Spinal cord (tissue), 10 donors: ENCODE data around the gene PPRC1. TPM values are rescaled to one million over a fixed set of nuclear protein-coding genes. Genes with fewer than 3 reads are reported as not detected.

ENCODE experiments used
- DNase-seq, 6 donors: peaks; one replicate each; pipeline versions ENCODE4 v3.0.0 to v3.0.0-alpha.2; 2013 to 2015; ENCODE audit warnings: low spot score in 6 of 6, low read depth in 4 of 6
- H3K27ac ChIP-seq: one replicate; pipeline ENCODE4 v1.5.1; 2013; ENCODE audit warnings: low read depth, low read length, control low read depth
- H3K27me3 ChIP-seq: one replicate; pipeline ENCODE4 v1.6.1; 2013; ENCODE audit warnings: low read length; ENCODE audit not compliant: control insufficient read depth, insufficient read depth
- H3K36me3 ChIP-seq: one replicate; pipeline ENCODE4 v1.6.1; 2013; ENCODE audit warnings: low read length; ENCODE audit not compliant: control insufficient read depth, insufficient read depth
- H3K4me1 ChIP-seq: one replicate; pipeline ENCODE4 v1.6.1; 2013; ENCODE audit warnings: low read length; ENCODE audit not compliant: control insufficient read depth, insufficient read depth
- H3K4me3 ChIP-seq: one replicate; pipeline ENCODE4 v1.5.1; 2013; ENCODE audit warnings: low read depth, low read length, control low read depth
- H3K9me3 ChIP-seq: one replicate; pipeline ENCODE4 v1.6.1; 2013; ENCODE audit warnings: low read length; ENCODE audit not compliant: control insufficient read depth, insufficient read depth
- WGBS: methylation state at CpG from one replicate; pipeline ENCODE4 v1.1.5; 2013; ENCODE audit warnings: missing lambda C conversion rate; ENCODE audit not compliant: insufficient coverage; 5-methylcytosine and 5-hydroxymethylcytosine counted together
- polyA plus RNA-seq, 2 donors: library from polyadenylated mRNA; unstranded; fragments of 120-200 nt; gene quantifications; one replicate each; pipeline ENCODE4 v1.2.1, GENCODE V29; 2013; ENCODE audit not compliant: insufficient read length in 2 of 2
- total RNA-seq, 2 donors: library from RNA; depleted of rRNA in 1 of 2; stranded (reverse); fragments of 120-200 nt in 1 of 2; fragments of >200 nt in 1 of 2; gene quantifications; one replicate each; pipeline versions ENCODE4 v1.2.3 to v1.2.4, GENCODE V29; 2013 to 2014
- donor health status: healthy.

The PPRC1 gene
- total and polyA plus RNA-seq, 4 donors: 9.9 to 30.0 (median 18.7) TPM

- H3K9me3 ChIP-seq: no peaks in the 10 kb centered on the region
- WGBS: 4% methylated on average over 12 of the region's 12 CpGs
- peaks cover 76% of the 10 kb centered on the region for H3K4me1 ChIP-seq
- peaks cover 8% of the 10 kb centered on the region for H3K36me3 ChIP-seq
- peak overlapping the region; percentile 91 for H3K27ac ChIP-seq
- peak in 4 of 6 donors; percentile 74 to 95 (median 86) for DNase-seq
- peak overlapping the region; percentile 22 for H3K4me3 ChIP-seq
- H3K27me3 ChIP-seq: no peaks in the 10 kb centered on the region
Observed at GRCh38 chr10:102117391-102118159, 15.3 kb upstream of the PPRC1 start.

- Histone ChIP-seq H3K4me1 (peaks cover 67% of the 10 kb centered on the region), H3K9me3 (no peaks in the 10 kb centered on the region), H3K36me3 (peaks cover 8% of the 10 kb centered on the region), H3K27ac (peak overlapping the region; percentile 91), H3K4me3 (peak overlapping the region; percentile 90), H3K27me3 (no peaks in the 10 kb centered on the region)
- DNase-seq: peak in 2 of 6 donors; percentile 54 to 57
- 5% methylated on average over 5 of the region's 6 CpGs for WGBS
Observed at GRCh38 chr10:102118867-102119266, 14.0 kb upstream of the PPRC1 start.

DNA sequence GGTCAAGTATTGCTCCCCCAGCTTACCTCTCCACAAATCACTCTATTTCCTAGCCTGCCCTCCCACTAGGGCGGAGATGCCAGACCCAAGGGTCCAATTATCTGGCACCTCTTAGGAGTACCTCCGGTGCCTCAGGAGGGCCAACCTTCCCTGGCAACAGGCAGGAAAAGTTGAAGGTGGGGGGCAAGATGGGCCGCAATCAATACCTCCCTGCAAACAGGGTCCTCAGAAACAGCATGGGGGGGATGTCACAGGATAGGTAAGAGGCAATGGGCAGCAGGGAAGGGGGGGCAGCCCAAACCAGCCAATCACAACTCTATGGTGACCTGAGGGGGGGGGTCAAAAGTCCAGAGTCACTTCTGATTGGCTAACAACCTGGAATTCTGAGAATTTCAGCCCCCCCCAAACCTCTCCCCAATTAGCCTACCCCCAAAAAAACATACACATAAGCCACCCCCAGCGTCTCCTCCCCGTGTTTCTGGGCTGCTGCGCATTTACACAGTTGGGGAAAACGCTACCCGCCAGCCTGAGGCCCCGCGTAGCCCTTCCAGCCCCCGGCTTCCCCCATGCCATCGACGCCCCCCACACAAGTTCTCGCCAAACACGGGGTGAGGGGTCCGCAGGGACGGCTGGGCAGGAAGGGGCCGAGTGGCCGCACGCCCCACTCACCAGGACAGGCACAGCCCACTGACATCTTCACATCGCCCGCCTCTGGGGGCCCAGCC lies 13.3 kb upstream of the PPRC1 start:
- H3K4me3 ChIP-seq: peak overlapping the region; percentile 90
- 0% methylated on average over 20 of the region's 22 CpGs for WGBS
- no peaks in the 10 kb centered on the region for H3K9me3 ChIP-seq
- peak overlapping the region; percentile 91 for H3K27ac ChIP-seq
- DNase-seq: peak in 2 of 6 donors; percentile 70 to 71
- H3K36me3 ChIP-seq: peaks cover 5% of the 10 kb centered on the region
- H3K27me3 ChIP-seq: no peaks in the 10 kb centered on the region
- H3K4me1 ChIP-seq: peaks cover 63% of the 10 kb centered on the region

- no peaks in the 10 kb centered on the region for H3K27me3 ChIP-seq
- H3K9me3 ChIP-seq: no peaks in the 10 kb centered on the region
- peaks cover 57% of the 10 kb centered on the region for H3K4me1 ChIP-seq
- WGBS: under 1% methylated on average over 101 of the region's 104 CpGs
- H3K36me3 ChIP-seq: peaks cover 5% of the 10 kb centered on the region
- DNase-seq: peak in 4 of 6 donors; percentile 73 to 96 (median 86)
- H3K4me3 ChIP-seq: peak within 1 kb of the TSS; percentile 90
- peak within 1 kb of the TSS; percentile 93 for H3K27ac ChIP-seq
Observed at GRCh38 chr10:102120142-102120990, 12.5 kb upstream of the PPRC1 start, which contains the start of gene LDB1. LDB1 (minus strand) TSS chr10:102120368; CDS start chr10:102120110, 258 bp downstream.

GRCh38 chr10:102120991-102121738 lies 11.7 kb upstream of the PPRC1 start:
- Histone ChIP-seq H3K4me3 (peak overlapping the region; percentile 90), H3K4me1 (peaks cover 51% of the 10 kb centered on the region)

DNA sequence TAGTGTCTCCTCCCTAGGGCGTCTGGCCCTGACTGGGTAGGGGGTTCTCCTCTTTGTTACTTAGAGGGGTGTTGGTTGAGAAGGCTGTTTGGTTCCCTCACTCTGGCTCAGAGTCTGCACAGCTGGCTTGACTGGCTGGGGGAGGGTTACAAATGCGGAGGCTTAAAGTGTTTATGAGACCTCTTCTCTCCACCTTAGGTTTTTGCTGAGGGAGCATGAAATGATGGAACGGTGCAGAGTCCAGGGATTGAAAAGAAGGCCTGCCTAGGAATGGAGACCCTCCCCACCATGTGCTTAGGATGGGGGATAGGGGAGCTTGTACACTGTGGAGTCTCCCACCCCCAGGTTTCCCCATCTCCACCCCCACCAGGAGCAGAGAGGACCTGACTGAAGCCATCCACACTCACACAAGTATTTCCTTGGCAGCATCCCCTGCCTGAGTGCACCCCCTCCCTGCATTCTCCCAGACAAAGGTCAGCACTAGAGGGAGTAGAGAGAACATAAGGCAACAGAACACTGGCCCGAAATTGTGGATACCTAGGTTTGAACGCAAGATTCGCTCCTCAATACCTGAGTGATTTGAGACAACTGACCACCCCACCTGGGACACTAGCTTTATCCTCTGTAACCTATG lies 11.0 kb upstream of the PPRC1 start:
- 36% methylated on average over 4 of the region's 6 CpGs for WGBS
- DNase-seq: peak in 2 of 6 donors; percentile 39 to 55

More at GRCh38 chr10:102120991-102121738, 11.7 kb upstream of the PPRC1 start:
- Histone ChIP-seq H3K27me3 (no peaks in the 10 kb centered on the region), H3K27ac (peak overlapping the region; percentile 93), H3K36me3 (peaks cover 5% of the 10 kb centered on the region), H3K9me3 (no peaks in the 10 kb centered on the region)
- DNase-seq: peak in 2 of 6 donors; percentile 80 to 82
- 13% methylated on average over 6 of the region's 15 CpGs for WGBS

DNA sequence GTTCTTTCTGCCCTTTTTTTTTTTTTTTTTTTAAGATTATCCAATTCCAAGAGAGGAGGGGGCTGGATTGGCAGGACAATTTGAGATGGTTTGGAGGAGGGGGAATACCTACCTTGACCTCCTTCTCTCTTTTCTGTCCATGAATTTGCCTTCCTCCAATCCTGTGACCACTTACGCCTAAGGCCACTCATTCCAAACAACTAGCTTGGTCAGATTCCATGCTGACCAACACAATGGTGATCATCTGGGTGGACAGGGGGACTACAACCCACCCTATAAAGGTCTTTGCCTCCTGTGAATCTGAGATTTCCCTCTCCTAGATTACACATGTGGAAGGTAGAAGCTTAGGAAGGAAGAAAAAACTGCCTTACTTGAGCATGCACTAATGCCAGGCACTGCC lies 10.4 kb upstream of the PPRC1 start:
- H3K27ac ChIP-seq: peak overlapping the region; percentile 93
- no peaks in the 10 kb centered on the region for H3K9me3 ChIP-seq
- H3K4me1 ChIP-seq: peaks cover 38% of the 10 kb centered on the region
- no peaks in the 10 kb centered on the region for H3K27me3 ChIP-seq
- DNase-seq: no peak
- WGBS: no CpG with 5 or more reads among the region's 1 CpG
- H3K4me3 ChIP-seq: no peak overlapping the region
- H3K36me3 ChIP-seq: peaks cover 5% of the 10 kb centered on the region

More for the DNA sequence above, 11.0 kb upstream of the PPRC1 start:
- Histone ChIP-seq H3K9me3 (no peaks in the 10 kb centered on the region), H3K27ac (peak overlapping the region; percentile 93), H3K4me1 (peaks cover 44% of the 10 kb centered on the region), H3K27me3 (no peaks in the 10 kb centered on the region), H3K4me3 (peak overlapping the region; percentile 90), H3K36me3 (peaks cover 5% of the 10 kb centered on the region)

DNA sequence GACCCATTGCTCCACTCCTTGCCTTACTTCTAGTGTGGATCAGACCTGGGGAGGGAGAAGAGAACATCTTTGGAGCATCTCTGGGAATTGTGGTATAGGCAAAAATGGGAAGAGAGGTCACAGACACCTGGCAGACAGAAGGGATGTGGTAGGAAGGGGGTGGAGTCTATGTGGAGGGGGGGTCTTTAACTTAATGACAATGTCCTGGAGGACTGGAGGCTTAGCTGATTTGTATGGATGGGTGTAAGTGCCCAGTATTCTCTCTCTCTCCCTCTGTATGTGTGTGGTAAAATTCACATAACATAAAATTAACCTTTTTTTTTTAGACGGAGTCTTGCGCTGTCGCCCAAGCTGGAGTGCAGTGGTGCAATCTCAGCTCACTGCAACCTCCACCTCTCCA lies 9.6 kb upstream of the PPRC1 start:
- no peaks in the 10 kb centered on the region for H3K27me3 ChIP-seq
- H3K36me3 ChIP-seq: no peaks in the 10 kb centered on the region
- no peaks in the 10 kb centered on the region for H3K9me3 ChIP-seq
- H3K4me1 ChIP-seq: peaks cover 30% of the 10 kb centered on the region
- H3K4me3 ChIP-seq: no peak overlapping the region
- no peak for DNase-seq
- WGBS: 100% methylated on average over 3 of the region's 3 CpGs
- no peak overlapping the region for H3K27ac ChIP-seq
